ENCODE results near the gene PCDHA3. TPM values are rescaled to one million over a fixed set of nuclear protein-coding genes. Genes with fewer than 3 reads are reported as not detected.
"Not testable (repeated sequence)": the region's sequence is repeated elsewhere in the genome, so short reads cannot be mapped to it uniquely, and the experiment has no call there.

PCDHA3 gene
- total RNA-seq, 4 donors from 2014 or later, result 0.05 to 0.13 TPM; not detected in 2

DNA sequence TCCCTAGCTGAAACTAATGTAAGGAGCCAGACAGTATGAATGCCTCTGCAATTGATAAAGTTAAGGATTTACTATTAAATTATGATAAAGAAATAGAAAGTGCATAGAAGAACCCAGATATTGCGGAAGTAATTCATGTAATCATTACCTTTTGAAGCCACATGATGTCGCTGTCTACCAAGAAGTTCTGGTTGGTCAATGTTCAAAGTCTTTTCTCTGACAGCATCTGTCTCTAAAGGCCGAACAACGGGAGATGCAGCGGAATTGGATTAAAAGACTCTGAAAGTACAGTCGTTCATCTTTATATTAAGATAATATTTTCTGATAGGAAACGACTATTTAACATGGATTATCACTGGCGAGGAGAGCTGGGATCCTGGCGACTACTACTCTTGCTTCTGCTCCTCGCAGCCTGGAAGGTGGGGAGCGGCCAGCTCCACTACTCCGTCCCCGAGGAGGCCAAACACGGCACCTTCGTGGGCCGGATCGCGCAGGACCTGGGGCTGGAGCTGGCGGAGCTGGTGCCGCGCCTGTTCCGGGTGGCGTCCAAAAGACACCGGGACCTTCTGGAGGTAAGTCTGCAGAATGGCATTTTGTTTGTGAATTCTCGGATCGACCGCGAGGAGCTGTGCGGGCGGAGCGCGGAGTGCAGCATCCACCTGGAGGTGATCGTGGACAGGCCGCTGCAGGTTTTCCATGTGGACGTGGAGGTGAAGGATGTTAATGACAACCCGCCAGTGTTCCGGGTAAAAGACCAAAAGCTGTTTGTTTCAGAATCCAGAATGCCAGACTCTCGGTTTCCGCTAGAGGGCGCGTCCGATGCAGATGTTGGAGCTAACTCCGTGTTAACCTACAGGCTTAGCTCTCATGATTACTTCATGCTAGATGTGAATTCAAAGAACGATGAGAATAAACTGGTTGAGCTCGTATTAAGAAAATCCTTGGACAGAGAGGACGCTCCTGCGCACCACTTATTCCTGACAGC lies 40.4 kb downstream of the PCDHA3 start, which contains the start of gene PCDHA8:
TSS of gene PCDHA8 (plus strand) at position 210 of the 985 bp plus-strand sequence. CDS start at position 345, 135 bp downstream.
- intact Hi-C loops (cut with DNase I; ENCODE audit: low total_unique reads), result no loop called here
- TF ChIP-seq, protein P1, sequence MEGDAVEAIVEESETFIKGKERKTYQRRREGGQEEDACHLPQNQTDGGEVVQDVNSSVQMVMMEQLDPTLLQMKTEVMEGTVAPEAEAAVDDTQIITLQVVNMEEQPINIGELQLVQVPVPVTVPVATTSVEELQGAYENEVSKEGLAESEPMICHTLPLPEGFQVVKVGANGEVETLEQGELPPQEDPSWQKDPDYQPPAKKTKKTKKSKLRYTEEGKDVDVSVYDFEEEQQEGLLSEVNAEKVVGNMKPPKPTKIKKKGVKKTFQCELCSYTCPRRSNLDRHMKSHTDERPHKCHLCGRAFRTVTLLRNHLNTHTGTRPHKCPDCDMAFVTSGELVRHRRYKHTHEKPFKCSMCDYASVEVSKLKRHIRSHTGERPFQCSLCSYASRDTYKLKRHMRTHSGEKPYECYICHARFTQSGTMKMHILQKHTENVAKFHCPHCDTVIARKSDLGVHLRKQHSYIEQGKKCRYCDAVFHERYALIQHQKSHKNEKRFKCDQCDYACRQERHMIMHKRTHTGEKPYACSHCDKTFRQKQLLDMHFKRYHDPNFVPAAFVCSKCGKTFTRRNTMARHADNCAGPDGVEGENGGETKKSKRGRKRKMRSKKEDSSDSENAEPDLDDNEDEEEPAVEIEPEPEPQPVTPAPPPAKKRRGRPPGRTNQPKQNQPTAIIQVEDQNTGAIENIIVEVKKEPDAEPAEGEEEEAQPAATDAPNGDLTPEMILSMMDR (IDR thresholded peaks at IDR 0.05), result no peak
- TF ChIP-seq POLR2A (IDR thresholded peaks at IDR 0.05), result no peak
- no peak for DNase-seq (ENCODE audit: low spot score in 2 of 2)
- 25 to 29% methylated on average over 46 to 47 of the region's 47 CpGs for WGBS, 2 donors
- no peak within 1 kb of the TSS for H3K4me3 ChIP-seq (ENCODE audit: low read depth, poor library complexity, severe bottlenecking)

DNA sequence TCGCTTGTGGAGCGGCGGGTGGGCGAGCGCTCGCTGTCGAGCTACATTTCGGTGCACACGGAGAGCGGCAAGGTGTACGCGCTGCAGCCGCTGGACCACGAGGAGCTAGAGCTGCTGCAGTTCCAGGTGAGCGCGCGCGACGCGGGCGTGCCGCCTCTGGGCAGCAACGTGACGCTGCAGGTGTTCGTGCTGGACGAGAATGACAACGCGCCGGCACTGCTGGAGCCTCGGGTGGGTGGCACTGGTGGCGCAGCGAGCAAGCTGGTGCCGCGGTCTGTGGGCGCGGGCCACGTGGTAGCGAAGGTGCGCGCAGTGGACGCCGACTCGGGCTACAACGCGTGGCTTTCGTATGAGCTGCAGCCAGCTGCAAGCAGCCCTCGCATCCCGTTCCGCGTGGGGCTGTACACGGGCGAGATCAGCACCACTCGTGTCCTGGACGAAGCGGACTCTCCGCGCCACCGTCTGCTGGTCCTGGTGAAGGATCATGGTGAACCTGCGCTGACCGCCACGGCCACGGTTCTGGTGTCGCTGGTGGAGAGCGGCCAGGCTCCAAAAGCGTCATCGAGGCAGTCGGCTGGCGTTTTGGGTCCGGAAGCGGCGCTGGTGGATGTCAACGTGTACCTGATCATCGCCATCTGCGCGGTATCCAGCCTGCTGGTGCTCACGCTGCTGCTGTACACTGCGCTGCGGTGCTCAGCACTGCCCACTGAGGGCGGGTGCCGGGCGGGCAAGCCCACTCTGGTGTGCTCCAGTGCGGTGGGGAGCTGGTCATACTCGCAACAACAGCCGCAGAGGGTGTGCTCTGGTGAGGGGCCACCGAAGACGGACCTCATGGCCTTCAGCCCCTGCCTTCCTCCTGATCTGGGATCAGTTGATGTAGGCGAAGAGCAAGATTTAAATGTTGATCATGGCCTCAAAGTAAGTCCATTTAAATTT lies 42.2 kb downstream of the PCDHA3 start:
- WGBS, 2 donors, result 42 to 61% methylated on average over 42 to 76 of the region's 87 CpGs
- no peak for TF ChIP-seq POLR2A (IDR thresholded peaks at IDR 0.05)
- TF ChIP-seq, protein P1 (IDR thresholded peaks at IDR 0.05), result no peak
- no peak for DNase-seq (ENCODE audit: low spot score in 2 of 2)
- intact Hi-C loops (cut with DNase I; ENCODE audit: low total_unique reads), result no loop called here
- no peak overlapping the region for H3K4me3 ChIP-seq (ENCODE audit: low read depth, poor library complexity, severe bottlenecking)

DNA sequence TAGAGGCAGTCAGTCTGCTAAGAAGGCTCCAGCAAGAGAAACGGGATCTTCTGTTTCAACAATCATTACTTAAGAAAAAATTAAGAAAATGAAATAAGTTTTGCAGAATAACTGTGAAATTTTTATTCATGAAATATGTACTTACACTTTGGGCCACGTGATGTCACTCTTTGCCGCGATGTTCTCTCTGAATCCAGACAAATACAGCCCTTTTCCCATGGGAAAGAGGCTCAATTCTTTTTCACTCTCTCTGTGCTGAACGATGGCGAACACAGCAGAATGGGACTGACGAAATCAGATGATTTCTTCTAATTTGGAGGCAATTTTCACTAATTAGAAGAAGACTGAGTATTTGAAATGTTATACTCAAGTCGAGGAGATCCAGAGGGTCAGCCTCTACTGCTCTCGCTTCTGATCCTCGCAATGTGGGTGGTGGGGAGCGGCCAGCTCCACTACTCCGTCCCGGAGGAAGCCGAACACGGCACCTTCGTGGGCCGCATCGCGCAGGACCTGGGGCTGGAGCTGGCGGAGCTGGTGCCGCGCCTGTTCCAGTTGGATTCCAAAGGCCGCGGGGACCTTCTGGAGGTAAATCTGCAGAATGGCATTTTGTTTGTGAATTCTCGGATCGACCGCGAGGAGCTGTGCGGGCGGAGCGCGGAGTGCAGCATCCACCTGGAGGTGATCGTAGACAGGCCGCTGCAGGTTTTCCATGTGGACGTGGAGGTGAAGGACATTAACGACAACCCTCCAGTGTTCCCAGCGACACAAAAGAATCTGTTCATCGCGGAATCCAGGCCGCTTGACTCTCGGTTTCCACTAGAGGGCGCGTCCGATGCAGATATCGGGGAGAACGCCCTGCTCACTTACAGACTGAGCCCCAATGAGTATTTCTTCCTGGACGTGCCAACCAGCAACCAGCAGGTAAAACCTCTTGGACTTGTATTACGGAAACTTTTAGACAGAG lies 47.6 kb downstream of the PCDHA3 start, which contains the start of gene PCDHA9:
TSS of gene PCDHA9 (plus strand) at position 244 of the 964 bp plus-strand sequence. CDS start at position 358, 114 bp downstream.
- not testable (repeated sequence) for DNase-seq (ENCODE audit: low spot score in 2 of 2); H3K4me3 ChIP-seq (ENCODE audit: low read depth, poor library complexity, severe bottlenecking)

DNA sequence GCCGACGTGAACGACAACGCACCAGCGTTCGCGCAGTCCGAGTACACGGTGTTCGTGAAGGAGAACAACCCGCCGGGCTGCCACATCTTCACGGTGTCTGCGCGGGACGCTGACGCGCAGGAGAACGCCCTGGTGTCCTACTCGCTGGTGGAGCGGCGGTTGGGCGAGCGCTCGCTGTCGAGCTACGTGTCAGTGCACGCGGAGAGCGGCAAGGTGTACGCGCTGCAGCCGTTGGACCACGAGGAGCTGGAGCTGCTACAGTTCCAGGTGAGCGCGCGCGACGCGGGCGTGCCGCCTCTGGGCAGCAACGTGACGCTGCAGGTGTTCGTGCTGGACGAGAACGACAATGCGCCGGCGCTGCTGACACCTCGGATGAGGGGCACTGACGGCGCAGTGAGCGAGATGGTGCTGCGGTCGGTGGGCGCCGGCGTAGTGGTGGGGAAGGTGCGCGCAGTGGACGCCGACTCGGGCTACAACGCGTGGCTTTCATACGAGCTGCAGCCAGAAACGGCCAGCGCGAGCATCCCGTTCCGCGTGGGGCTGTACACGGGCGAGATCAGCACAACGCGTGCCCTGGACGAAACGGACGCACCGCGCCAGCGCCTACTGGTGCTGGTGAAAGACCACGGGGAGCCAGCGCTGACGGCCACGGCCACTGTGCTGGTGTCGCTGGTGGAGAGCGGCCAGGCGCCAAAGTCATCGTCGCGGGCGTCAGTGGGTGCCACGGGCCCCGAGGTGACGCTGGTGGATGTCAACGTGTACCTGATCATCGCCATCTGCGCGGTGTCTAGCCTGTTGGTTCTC lies 49.2 kb downstream of the PCDHA3 start:
- not testable (repeated sequence) for DNase-seq (ENCODE audit: low spot score in 2 of 2); H3K4me3 ChIP-seq (ENCODE audit: low read depth, poor library complexity, severe bottlenecking)
- intact Hi-C loops (cut with DNase I; ENCODE audit: low total_unique reads), result loop anchor here (2.0 kb wide), 1 partner anchor 51 kb away; no protein-coding TSS in a partner anchor
- 43 to 55% methylated on average over 82 to 88 of the region's 101 CpGs for WGBS, 2 donors

More for the DNA sequence above, 47.6 kb downstream of the PCDHA3 start, which contains the start of gene PCDHA9:
- 25% methylated on average over 28 to 37 of the region's 48 CpGs for WGBS, 2 donors
- intact Hi-C loops (cut with DNase I; ENCODE audit: low total_unique reads), result not testable (repeated sequence)

Other genes starting within 250 kb of the PCDHA3 start
- 10 to 100 TPM; 11.4 to 23.9 (median 14.6) TPM for gene SRA1, start 243.6 kb upstream of the PCDHA3 start, total RNA-seq
- 10 to 100 TPM; 14.0 to 23.7 (median 19.2) TPM for gene APBB3, start 236.5 kb upstream of the PCDHA3 start, total RNA-seq
- 10 to 100 TPM; 59.7 to 86.4 (median 68.2) TPM for gene SLC35A4, start 236.2 kb upstream of the PCDHA3 start, total RNA-seq
- gene CD14, start 167.9 kb upstream of the PCDHA3 start, total RNA-seq, result 10 to 100 TPM; 14.9 to 22.1 (median 19.1) TPM
- 10 to 100 TPM; 60.3 to 99.8 (median 67.3) TPM for gene TMCO6, start 161.6 kb upstream of the PCDHA3 start, total RNA-seq
- 10 to 100 TPM; 39.4 to 57.6 (median 45.8) TPM for gene NDUFA2, start 153.4 kb upstream of the PCDHA3 start, total RNA-seq
- 100 to 1,000 TPM in 1 of 4 donors, 10 to 100 TPM in 3; 64.1 to 105 (median 94.8) TPM for gene IK, start 153.2 kb upstream of the PCDHA3 start, total RNA-seq
- 10 to 100 TPM; 19.7 to 26.1 (median 21.4) TPM for gene WDR55, start 136.2 kb upstream of the PCDHA3 start, total RNA-seq
- under 1 TPM; 0.49 to 0.94 (median 0.69) TPM for gene DND1, start 127.5 kb upstream of the PCDHA3 start, total RNA-seq
- gene HARS1, start 109.7 kb upstream of the PCDHA3 start, total RNA-seq, result 10 to 100 TPM; 71.9 to 90.6 (median 80.8) TPM
- gene HARS2, start 109.6 kb upstream of the PCDHA3 start, total RNA-seq, result 10 to 100 TPM; 17.4 to 37.2 (median 31.8) TPM
- 10 to 100 TPM; 28.2 to 48.6 (median 41.2) TPM for gene ZMAT2, start 100.6 kb upstream of the PCDHA3 start, total RNA-seq
- not detected for gene PCDHA1, start 14.9 kb upstream of the PCDHA3 start, total RNA-seq
- not detected for gene PCDHA2, start 6.2 kb upstream of the PCDHA3 start, total RNA-seq
- gene PCDHA4, start 6.0 kb downstream of the PCDHA3 start, total RNA-seq, result under 1 TPM in 3 of 4 donors, not detected in 1; 0.08 to 0.58 (median 0.23) TPM
- under 1 TPM in 3 of 4 donors, not detected in 1; 0.05 to 0.19 (median 0.10) TPM for gene PCDHA5, start 20.6 kb downstream of the PCDHA3 start, total RNA-seq
- under 1 TPM in 2 of 4 donors, not detected in 2; 0.13 to 0.49 TPM for gene PCDHA6, start 26.9 kb downstream of the PCDHA3 start, total RNA-seq
- gene PCDHA7, start 33.2 kb downstream of the PCDHA3 start, total RNA-seq, result under 1 TPM in 1 of 4 donors, not detected in 3; 0.20 TPM
- gene PCDHA8, start 40.1 kb downstream of the PCDHA3 start, total RNA-seq, result under 1 TPM in 1 of 4 donors, not detected in 3; 0.22 TPM
- gene PCDHA9, start 47.3 kb downstream of the PCDHA3 start, total RNA-seq, result under 1 TPM in 2 of 4 donors, not detected in 2; 0.06 to 0.07 TPM
- 1 to 10 TPM in 1 of 4 donors, under 1 TPM in 3; 0.08 to 1.0 (median 0.55) TPM for gene PCDHA10, start 54.8 kb downstream of the PCDHA3 start, total RNA-seq
- gene PCDHA11, start 67.9 kb downstream of the PCDHA3 start, total RNA-seq, result under 1 TPM in 3 of 4 donors, not detected in 1; 0.17 to 0.94 (median 0.34) TPM
- under 1 TPM in 3 of 4 donors, not detected in 1; 0.04 to 0.39 (median 0.25) TPM for gene PCDHA12, start 74.3 kb downstream of the PCDHA3 start, total RNA-seq
- under 1 TPM in 3 of 4 donors, not detected in 1; 0.16 to 0.34 (median 0.30) TPM for gene PCDHA13, start 81.1 kb downstream of the PCDHA3 start, total RNA-seq
- gene PCDHAC1, start 125.2 kb downstream of the PCDHA3 start, total RNA-seq, result under 1 TPM in 2 of 4 donors, not detected in 2; 0.16 to 0.17 TPM
- gene PCDHAC2, start 165.4 kb downstream of the PCDHA3 start, total RNA-seq, result under 1 TPM in 3 of 4 donors, not detected in 1; 0.21 to 0.29 (median 0.27) TPM

All from lower leg skin (tissue), 4 donors.